BLaER1 (cell line): ENCODE results near the gene CLDN24.

ENCODE experiments used
- H3K27ac ChIP-seq: shearing (Covaris generic); formaldehyde crosslinking; 2 replicates; pipeline ENCODE4 v1.8.1; 2022
- H3K27me3 ChIP-seq: shearing (Covaris generic); formaldehyde crosslinking; 2 replicates; pipeline ENCODE4 v1.8.1; 2022
- H3K36me3 ChIP-seq: shearing (Covaris generic); formaldehyde crosslinking; 2 replicates; pipeline ENCODE4 v1.8.1; 2022
- H3K4me1 ChIP-seq: shearing (Covaris generic); formaldehyde crosslinking; 2 replicates; pipeline ENCODE4 v1.8.1; 2022
- H3K4me2 ChIP-seq: shearing (Covaris generic); formaldehyde crosslinking; 2 replicates; pipeline ENCODE4 v1.8.1; 2022
- H3K4me3 ChIP-seq: shearing (Covaris generic); formaldehyde crosslinking; 2 replicates; pipeline ENCODE4 v1.8.1; 2022
- H3K9ac ChIP-seq: shearing (Covaris generic); formaldehyde crosslinking; 2 replicates; pipeline ENCODE4 v1.8.1; 2022
- H3K9me3 ChIP-seq: shearing (Covaris generic); formaldehyde crosslinking; 2 replicates; pipeline ENCODE4 v1.8.1; 2022
- H4K20me1 ChIP-seq: shearing (Covaris generic); formaldehyde crosslinking; 2 replicates; pipeline ENCODE4 v1.8.1; 2022
- Cebpa-rat ChIP-seq: shearing (Covaris generic); IDR thresholded peaks from 2 replicates; pipeline ENCODE4 v1.8.1; 2022

The CLDN24 gene

GRCh38 chr4:183322326-183322725 is at the start of gene CLDN24:
CLDN24 (minus strand) TSS chr4:183322426; CDS start chr4:183322426, 0 bp downstream.
- Histone ChIP-seq H4K20me1 (no peaks in the 10 kb centered on the region), H3K4me1 (peaks cover 24% of the 10 kb centered on the region), H3K9me3 (peaks cover 7% of the 10 kb centered on the region), H3K4me2 (peak within 1 kb of the TSS; percentile 55), H3K4me3 (no peak within 1 kb of the TSS), H3K36me3 (no peaks in the 10 kb centered on the region), H3K27ac (no peak within 1 kb of the TSS), H3K9ac (no peak within 1 kb of the TSS), H3K27me3 (no peaks in the 10 kb centered on the region)
- no peak for TF ChIP-seq Cebpa-rat

- peaks cover 16% of the 10 kb centered on the region for H3K9me3 ChIP-seq
- no peak overlapping the region for H3K4me2 ChIP-seq
- TF ChIP-seq Cebpa-rat = no peak
- no peak overlapping the region for H3K4me3 ChIP-seq
- no peaks in the 10 kb centered on the region for H3K27me3 ChIP-seq
- H3K9ac ChIP-seq = no peak overlapping the region
- no peaks in the 10 kb centered on the region for H4K20me1 ChIP-seq
- no peaks in the 10 kb centered on the region; the same call in 1 of the 2 replicates for H3K4me1 ChIP-seq
- H3K36me3 ChIP-seq = no peaks in the 10 kb centered on the region
- no peak overlapping the region for H3K27ac ChIP-seq
Observed at GRCh38 chr4:183370786-183371185, 48.6 kb upstream of the CLDN24 start.

GRCh38 chr4:183369073-183369472 is 46.8 kb upstream of the CLDN24 start:
- Histone ChIP-seq H3K36me3 (no peaks in the 10 kb centered on the region), H3K4me3 (no peak overlapping the region), H4K20me1 (no peaks in the 10 kb centered on the region), H3K9ac (no peak overlapping the region), H3K4me1 (peaks cover 16% of the 10 kb centered on the region), H3K27me3 (no peaks in the 10 kb centered on the region), H3K27ac (no peak overlapping the region), H3K9me3 (peaks cover 16% of the 10 kb centered on the region), H3K4me2 (no peak overlapping the region)
- no peak for TF ChIP-seq Cebpa-rat

GRCh38 chr4:183366206-183366835 is 44.1 kb upstream of the CLDN24 start:
- Histone ChIP-seq H3K4me2 (no peak overlapping the region), H3K9me3 (no peaks in the 10 kb centered on the region), H3K27ac (no peak overlapping the region), H3K27me3 (no peaks in the 10 kb centered on the region), H4K20me1 (no peaks in the 10 kb centered on the region), H3K4me3 (no peak overlapping the region), H3K4me1 (peaks cover 19% of the 10 kb centered on the region), H3K36me3 (no peaks in the 10 kb centered on the region), H3K9ac (no peak overlapping the region)
- no peak for TF ChIP-seq Cebpa-rat

GRCh38 chr4:183364025-183364424 is 41.8 kb upstream of the CLDN24 start:
- Histone ChIP-seq H3K9me3 (no peaks in the 10 kb centered on the region), H3K27me3 (no peaks in the 10 kb centered on the region), H3K4me2 (peak overlapping the region; percentile 74), H3K36me3 (no peaks in the 10 kb centered on the region), H3K4me3 (no peak overlapping the region), H4K20me1 (no peaks in the 10 kb centered on the region), H3K27ac (no peak overlapping the region), H3K4me1 (peaks cover 22% of the 10 kb centered on the region), H3K9ac (peak overlapping the region; percentile 20; the same call in 1 of the 2 replicates)
- no peak for TF ChIP-seq Cebpa-rat

- no peak overlapping the region for H3K4me2 ChIP-seq
- H3K9ac ChIP-seq = no peak overlapping the region
- TF ChIP-seq Cebpa-rat = no peak
- H3K27ac ChIP-seq = no peak overlapping the region
- H3K4me1 ChIP-seq = peaks cover 32% of the 10 kb centered on the region
- H4K20me1 ChIP-seq = no peaks in the 10 kb centered on the region
- no peaks in the 10 kb centered on the region for H3K27me3 ChIP-seq
- no peaks in the 10 kb centered on the region for H3K36me3 ChIP-seq
- H3K4me3 ChIP-seq = no peak overlapping the region
- no peaks in the 10 kb centered on the region for H3K9me3 ChIP-seq
Observed at GRCh38 chr4:183362916-183363542, 40.8 kb upstream of the CLDN24 start.

GRCh38 chr4:183362036-183362435 is 39.8 kb upstream of the CLDN24 start:
- TF ChIP-seq Cebpa-rat = no peak
- H4K20me1 ChIP-seq = no peaks in the 10 kb centered on the region
- no peaks in the 10 kb centered on the region for H3K27me3 ChIP-seq
- H3K4me3 ChIP-seq = no peak overlapping the region
- H3K36me3 ChIP-seq = no peaks in the 10 kb centered on the region
- H3K9me3 ChIP-seq = no peaks in the 10 kb centered on the region
- H3K4me1 ChIP-seq = peaks cover 35% of the 10 kb centered on the region
- no peak overlapping the region for H3K4me2 ChIP-seq
- no peak overlapping the region for H3K27ac ChIP-seq
- no peak overlapping the region for H3K9ac ChIP-seq

- Histone ChIP-seq H3K4me2 (no peak overlapping the region), H3K9ac (no peak overlapping the region), H3K9me3 (no peaks in the 10 kb centered on the region), H3K27me3 (no peaks in the 10 kb centered on the region), H3K27ac (no peak overlapping the region), H3K4me1 (peaks cover 31% of the 10 kb centered on the region), H3K36me3 (no peaks in the 10 kb centered on the region), H4K20me1 (no peaks in the 10 kb centered on the region), H3K4me3 (no peak overlapping the region)
- no peak for TF ChIP-seq Cebpa-rat
Observed at GRCh38 chr4:183360161-183360919, 38.1 kb upstream of the CLDN24 start.

GRCh38 chr4:183358215-183358755 is 36.1 kb upstream of the CLDN24 start:
- H3K4me2 ChIP-seq = peak overlapping the region; percentile 52
- TF ChIP-seq Cebpa-rat = no peak
- H4K20me1 ChIP-seq = no peaks in the 10 kb centered on the region
- no peak overlapping the region for H3K4me3 ChIP-seq
- H3K9me3 ChIP-seq = no peaks in the 10 kb centered on the region
- no peaks in the 10 kb centered on the region for H3K36me3 ChIP-seq
- H3K27ac ChIP-seq = no peak overlapping the region
- H3K4me1 ChIP-seq = peaks cover 16% of the 10 kb centered on the region
- no peaks in the 10 kb centered on the region for H3K27me3 ChIP-seq
- no peak overlapping the region for H3K9ac ChIP-seq
